Measurements from ENCODE around the gene FAM216B. TPM values are rescaled to one million over a fixed set of nuclear protein-coding genes. Genes with fewer than 3 reads are reported as not detected.

The FAM216B gene
- total RNA-seq, 2 experiments from 2014 or later = not detected

- Histone ChIP-seq H3K4me1 (ENCODE audit: insufficient read depth, low read length, poor library complexity, severe bottlenecking) (no peaks in the 10 kb centered on the region), H3K79me2 (ENCODE audit: insufficient read depth, low read depth, low read length) (no peaks in the 10 kb centered on the region), H3K4me3 (ENCODE audit: low read depth, low read length, poor library complexity, severe bottlenecking) (no peak overlapping the region), H4K20me1 (ENCODE audit: insufficient read depth, low read length) (no peaks in the 10 kb centered on the region), H2AFZ (ENCODE audit: low read length) (no peak overlapping the region), H3K27ac (ENCODE audit: low read depth, low read length, poor library complexity, severe bottlenecking) (no peak overlapping the region), H3K36me3 (ENCODE audit: insufficient read depth, low read length) (no peaks in the 10 kb centered on the region), H3K9me3 (ENCODE audit: low read length) (no peaks in the 10 kb centered on the region), H3K4me2 (ENCODE audit: low read length) (no peak overlapping the region), H3K9me2 (ENCODE audit: insufficient read depth, low read length) (no peaks in the 10 kb centered on the region)
- no TSS peak for BruUV-seq (replicated peaks)
- intact Hi-C loops (cut with micrococcal nuclease; ENCODE audit: unreplicated experiment) = no loop called here
- ChIA-PET CTCF (ENCODE audit: unreplicated experiment) (no interaction called here), POLR2A (no interaction called here)
- DNase-seq (ENCODE audit: low spot score) = no peak
- no peak for TF ChIP-seq EZH2phosphoT487 (IDR thresholded peaks at IDR 0.05; ENCODE audit: borderline replicate concordance, low read depth, low read length)
- TF ChIP-seq, protein P1, sequence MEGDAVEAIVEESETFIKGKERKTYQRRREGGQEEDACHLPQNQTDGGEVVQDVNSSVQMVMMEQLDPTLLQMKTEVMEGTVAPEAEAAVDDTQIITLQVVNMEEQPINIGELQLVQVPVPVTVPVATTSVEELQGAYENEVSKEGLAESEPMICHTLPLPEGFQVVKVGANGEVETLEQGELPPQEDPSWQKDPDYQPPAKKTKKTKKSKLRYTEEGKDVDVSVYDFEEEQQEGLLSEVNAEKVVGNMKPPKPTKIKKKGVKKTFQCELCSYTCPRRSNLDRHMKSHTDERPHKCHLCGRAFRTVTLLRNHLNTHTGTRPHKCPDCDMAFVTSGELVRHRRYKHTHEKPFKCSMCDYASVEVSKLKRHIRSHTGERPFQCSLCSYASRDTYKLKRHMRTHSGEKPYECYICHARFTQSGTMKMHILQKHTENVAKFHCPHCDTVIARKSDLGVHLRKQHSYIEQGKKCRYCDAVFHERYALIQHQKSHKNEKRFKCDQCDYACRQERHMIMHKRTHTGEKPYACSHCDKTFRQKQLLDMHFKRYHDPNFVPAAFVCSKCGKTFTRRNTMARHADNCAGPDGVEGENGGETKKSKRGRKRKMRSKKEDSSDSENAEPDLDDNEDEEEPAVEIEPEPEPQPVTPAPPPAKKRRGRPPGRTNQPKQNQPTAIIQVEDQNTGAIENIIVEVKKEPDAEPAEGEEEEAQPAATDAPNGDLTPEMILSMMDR (conservative IDR thresholded peaks at IDR 0.05; ENCODE audit: low read length) = no peak
These were observed 10.8 kb downstream of the FAM216B start for GRCh38 chr13:42792154-42792553.

- Histone ChIP-seq H3K27ac (ENCODE audit: low read depth, low read length, poor library complexity, severe bottlenecking) (no peak overlapping the region), H3K36me3 (ENCODE audit: insufficient read depth, low read length) (no peaks in the 10 kb centered on the region), H3K4me2 (ENCODE audit: low read length) (no peak overlapping the region), H4K20me1 (ENCODE audit: insufficient read depth, low read length) (no peaks in the 10 kb centered on the region), H3K4me3 (ENCODE audit: low read depth, low read length, poor library complexity, severe bottlenecking) (no peak overlapping the region), H2AFZ (ENCODE audit: low read length) (no peak overlapping the region), H3K9me2 (ENCODE audit: insufficient read depth, low read length) (no peaks in the 10 kb centered on the region), H3K4me1 (ENCODE audit: insufficient read depth, low read length, poor library complexity, severe bottlenecking) (no peaks in the 10 kb centered on the region), H3K79me2 (ENCODE audit: insufficient read depth, low read depth, low read length) (no peaks in the 10 kb centered on the region), H3K9me3 (ENCODE audit: low read length) (no peaks in the 10 kb centered on the region)
- POLR2A ChIA-PET = no interaction called here
- intact Hi-C loops (cut with micrococcal nuclease; ENCODE audit: unreplicated experiment) = no loop called here
- BruUV-seq (replicated peaks) = no TSS peak
- no peak for DNase-seq (ENCODE audit: low spot score)
- CTCF ChIA-PET (ENCODE audit: unreplicated experiment) = no interaction called here
- TF ChIP-seq, protein P1 (conservative IDR thresholded peaks at IDR 0.05; ENCODE audit: low read length) = no peak
- TF ChIP-seq EZH2phosphoT487 (IDR thresholded peaks at IDR 0.05; ENCODE audit: borderline replicate concordance, low read depth, low read length) = no peak
These were observed 13.3 kb downstream of the FAM216B start for GRCh38 chr13:42794577-42795275.

- no peak for DNase-seq (ENCODE audit: low spot score)
- no peaks in the 10 kb centered on the region for H4K20me1 ChIP-seq (ENCODE audit: insufficient read depth, low read length)
These were observed 14.3 kb downstream of the FAM216B start for GRCh38 chr13:42795666-42796065.

More at GRCh38 chr13:42795666-42796065, 14.3 kb downstream of the FAM216B start:
- Histone ChIP-seq H3K27ac (ENCODE audit: low read depth, low read length, poor library complexity, severe bottlenecking) (no peak overlapping the region), H3K4me3 (ENCODE audit: low read depth, low read length, poor library complexity, severe bottlenecking) (no peak overlapping the region), H3K9me2 (ENCODE audit: insufficient read depth, low read length) (no peaks in the 10 kb centered on the region), H3K4me2 (ENCODE audit: low read length) (no peak overlapping the region), H3K36me3 (ENCODE audit: insufficient read depth, low read length) (no peaks in the 10 kb centered on the region), H2AFZ (ENCODE audit: low read length) (no peak overlapping the region), H3K79me2 (ENCODE audit: insufficient read depth, low read depth, low read length) (no peaks in the 10 kb centered on the region), H3K9me3 (ENCODE audit: low read length) (no peaks in the 10 kb centered on the region), H3K4me1 (ENCODE audit: insufficient read depth, low read length, poor library complexity, severe bottlenecking) (no peaks in the 10 kb centered on the region)
- CTCF ChIA-PET (ENCODE audit: unreplicated experiment) = no interaction called here
- TF ChIP-seq, protein P1 (conservative IDR thresholded peaks at IDR 0.05; ENCODE audit: low read length) = no peak
- TF ChIP-seq EZH2phosphoT487 (IDR thresholded peaks at IDR 0.05; ENCODE audit: borderline replicate concordance, low read depth, low read length) = no peak
- BruUV-seq (replicated peaks) = no TSS peak
- intact Hi-C loops (cut with micrococcal nuclease; ENCODE audit: unreplicated experiment) = no loop called here
- POLR2A ChIA-PET = no interaction called here
